EL (cell line): ENCODE results near the gene OR56A5.

Source experiments
- DNase-seq: peaks from one replicate; pipeline ENCODE4 v3.0.0-alpha.2; 2016

Gene OR56A5

GRCh38 chr11:5931061-5931460 lies 37.2 kb downstream of the OR56A5 start:
- no peak for DNase-seq

- no peak for DNase-seq
These were observed 37.7 kb downstream of the OR56A5 start for GRCh38 chr11:5930614-5931013.

- DNase-seq, result no peak
These were observed 38.5 kb downstream of the OR56A5 start for GRCh38 chr11:5929571-5930368.

GRCh38 chr11:5928811-5929210 lies 39.5 kb downstream of the OR56A5 start:
- no peak for DNase-seq

- DNase-seq, result no peak
These were observed 40.0 kb downstream of the OR56A5 start for GRCh38 chr11:5928271-5928670.

- no peak for DNase-seq
These were observed 44.5 kb downstream of the OR56A5 start for GRCh38 chr11:5923794-5924193.

- no peak for DNase-seq
These were observed 44.9 kb downstream of the OR56A5 start for GRCh38 chr11:5923427-5923776.

GRCh38 chr11:5922749-5923426 lies 45.4 kb downstream of the OR56A5 start:
- DNase-seq, result peak; percentile 22
